T-cell (primary cell): ENCODE data around the gene TIMM44. TPM values are rescaled to one million over a fixed set of nuclear protein-coding genes. Genes with fewer than 3 reads are reported as not detected.
A peak's percentile ranks its signal among the peaks of the same experiment; 100 is the strongest.

Source experiments
- ATAC-seq, 4 experiments: fragments of 200-7000 bp in 3 of 4; fragments of 150-1000 bp in 1 of 4; cut with Tn5 transposase; replicated peaks in 1 of 4; 1 replicate in 3 of 4; 2 replicates in 1 of 4; pipeline ENCODE4 v1.10.0; 2021; ENCODE audit warnings: moderate library complexity in 3 of 4, mild to moderate bottlenecking in 2 of 4, moderate number of reproducible peaks in 1 of 4
- CTCF ChIA-PET, 2 donors: fragments of 300-600 bp; sonication (Branson Sonifier 250); formaldehyde crosslinking; loops; one replicate each; lab custom pipeline; 2022; ENCODE audit warnings: antibody characterized with exemption in 2 of 2; lab: Charles Lee
- POLR2A ChIA-PET, 2 donors: fragments of 300-600 bp; sonication (Branson Sonifier 250); formaldehyde crosslinking; loops; one replicate each; lab custom pipeline; 2022; ENCODE audit warnings: antibody characterized with exemption in 2 of 2; lab: Charles Lee
- DNase-seq, 35 experiments: peaks; one replicate each; pipeline versions ENCODE4 v3.0.0 to v3.0.0-alpha.2; 2013 to 2023
- H3K27ac ChIP-seq: one replicate; pipeline ENCODE4 v1.5.1; 2013; ENCODE audit warnings: low read length
- H3K27me3 ChIP-seq, 2 experiments: replicated peaks in 1 of 2; 1 replicate in 1 of 2; 2 replicates in 1 of 2; pipeline versions ENCODE4 v1.6.1 to v1.7.0; 2013; ENCODE audit warnings: low read length in 1 of 2, mixed read lengths in 1 of 2; ENCODE audit not compliant: control insufficient read depth in 2 of 2, insufficient read depth in 2 of 2; ENCODE audit errors: extremely low read depth in 1 of 2
- H3K36me3 ChIP-seq, 2 donors: 1 replicate in 1 of 2; 2 replicates in 1 of 2; pipeline versions ENCODE4 v1.6.1 to v1.7.0; 2013; ENCODE audit warnings: low read length in 1 of 2; ENCODE audit not compliant: control insufficient read depth in 2 of 2, insufficient read depth in 1 of 2; ENCODE audit errors: extremely low read depth in 1 of 2
- H3K4me1 ChIP-seq, 2 experiments: 1 replicate in 1 of 2; 2 replicates in 1 of 2; pipeline versions ENCODE4 v1.6.1 to v1.7.0; 2013; ENCODE audit warnings: low read length in 2 of 2, mixed read lengths in 1 of 2; ENCODE audit not compliant: insufficient read depth in 2 of 2, control insufficient read depth in 1 of 2; ENCODE audit errors: extremely low read depth in 1 of 2
- H3K4me3 ChIP-seq, 2 donors: 1 replicate in 1 of 2; 2 replicates in 1 of 2; pipeline versions ENCODE4 v1.5.1 to v1.7.0; 2013; ENCODE audit warnings: mild to moderate bottlenecking in 2 of 2, low read length in 1 of 2, moderate library complexity in 1 of 2; ENCODE audit not compliant: control insufficient read depth in 1 of 2; ENCODE audit errors: extremely low read depth in 1 of 2
- H3K9me3 ChIP-seq: 2 replicates; pipeline ENCODE4 v1.7.0; 2013
- H3K27ac Mint-ChIP-seq, 2 donors: one replicate each; pipeline ENCODE4 v1.8.0; 2020 to 2021; ENCODE audit warnings: mild to moderate bottlenecking in 2 of 2, mixed read lengths in 2 of 2
- H3K27me3 Mint-ChIP-seq, 2 donors: one replicate each; pipeline ENCODE4 v1.8.0; 2021 to 2022; ENCODE audit warnings: mixed read lengths in 2 of 2
- H3K36me3 Mint-ChIP-seq: one replicate; pipeline ENCODE4 v1.8.0; 2021; ENCODE audit warnings: mixed read lengths
- H3K4me1 Mint-ChIP-seq, 3 donors: one replicate each; pipeline ENCODE4 v1.8.0; 2020 to 2022; ENCODE audit warnings: mixed read lengths in 3 of 3, mild to moderate bottlenecking in 1 of 3
- H3K4me3 Mint-ChIP-seq, 3 donors: one replicate each; pipeline ENCODE4 v1.8.0; 2020 to 2022; ENCODE audit warnings: mild to moderate bottlenecking in 3 of 3, mixed read lengths in 3 of 3, moderate library complexity in 3 of 3
- H3K9me3 Mint-ChIP-seq, 3 donors: one replicate each; pipeline ENCODE4 v1.8.0; 2020 to 2022; ENCODE audit warnings: mixed read lengths in 3 of 3
- WGBS: methylation state at CpG from one replicate; pipeline ENCODE4 v1.1.5; 2013; ENCODE audit warnings: missing lambda C conversion rate; ENCODE audit not compliant: insufficient coverage; 5-methylcytosine and 5-hydroxymethylcytosine counted together
- total RNA-seq, 35 experiments: library from RNA in 6 of 35; stranded (reverse) in 6 of 35; fragments of 120-200 nt in 1 of 35; gene quantifications; one replicate each; pipeline versions ENCODE4 v1.2.1 to v1.2.4 and lab custom pipeline; 2013 to 2026

TIMM44 gene
- total RNA-seq, 5 donors from 2014 or later (not counting 1 experiment from before 2014, with no cell fraction given): 72.7 to 99.4 (median 90.3) TPM

DNA sequence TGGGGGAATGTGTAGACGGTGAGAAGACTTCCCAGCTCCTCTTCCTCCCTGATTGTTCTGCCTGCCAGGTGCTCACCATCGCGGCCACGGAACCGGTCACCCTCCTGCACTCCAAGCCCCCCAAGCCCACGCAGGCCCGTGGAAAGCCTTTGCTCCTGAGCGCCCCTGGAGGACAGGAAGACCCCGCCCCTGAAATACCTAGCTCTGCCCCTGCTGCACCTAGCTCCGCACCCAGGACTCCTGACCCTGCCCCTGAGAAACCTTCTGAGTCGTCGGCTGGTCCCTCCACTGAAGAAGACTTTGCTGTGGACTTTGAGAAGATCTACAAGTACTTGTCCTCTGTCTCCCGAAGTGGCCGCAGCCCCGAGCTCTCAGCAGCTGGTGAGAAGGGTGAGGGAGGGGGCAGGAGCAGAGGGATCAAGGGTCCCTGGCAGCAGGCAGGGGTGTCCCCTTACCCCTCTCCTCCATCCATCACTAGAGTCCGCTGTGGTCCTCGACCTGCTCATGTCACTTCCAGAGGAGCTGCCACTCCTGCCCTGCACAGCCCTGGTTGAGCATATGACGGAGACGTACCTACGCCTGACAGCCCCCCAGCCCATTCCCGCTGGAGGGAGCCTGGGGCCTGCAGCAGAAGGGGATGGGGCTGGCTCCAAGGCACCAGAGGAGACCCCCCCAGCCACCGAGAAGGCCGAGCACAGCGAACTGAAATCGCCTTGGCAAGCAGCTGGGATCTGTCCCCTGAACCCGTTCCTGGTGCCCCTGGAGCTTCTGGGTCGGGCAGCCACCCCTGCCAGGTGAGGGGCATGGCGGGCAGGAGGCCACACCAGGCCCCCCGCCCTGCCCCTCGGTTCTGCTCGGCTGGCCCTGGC is 21.3 kb downstream of the TIMM44 start:
- Histone ChIP-seq H3K27me3 (peaks cover 3 to 26% of the 10 kb centered on the region in 2 experiments), H3K36me3 (peaks cover 6 to 13% of the 10 kb centered on the region in 2 donors), H3K4me1 (peaks cover 14 to 61% of the 10 kb centered on the region in 2 experiments), H3K27ac (no peak overlapping the region), H3K9me3 (no peaks in the 10 kb centered on the region), H3K4me3 (no peak overlapping the region)
- no peaks in the 10 kb centered on the region for H3K9me3 Mint-ChIP-seq
- H3K36me3 Mint-ChIP-seq: no peaks in the 10 kb centered on the region
- POLR2A ChIA-PET: interaction anchor here in 1 of 2 donors (1.8 kb wide), 1 partner anchor 22 kb away, joined by 4 read pairs; the partner anchor contains the start of gene TIMM44
- CTCF ChIA-PET: interaction anchor here in 1 of 2 donors (3.3 to 3.6 kb wide), 2 partner anchors 19 to 53 kb away, joined by 28 to 32 read pairs; partner anchors contain the start of gene MAP2K7
- DNase-seq (no peak), ATAC-seq (no peak)
- WGBS: 88% methylated on average over 18 of the region's 31 CpGs
- H3K27ac Mint-ChIP-seq: peak overlapping the region in 1 of 2 donors; percentile 44
- H3K4me3 Mint-ChIP-seq: peak overlapping the region in 2 of 3 donors; percentile 14 to 39
- H3K4me1 Mint-ChIP-seq: peaks cover 29 to 48% (median 30%) of the 10 kb centered on the region in 3 donors
- peaks cover 4 to 15% of the 10 kb centered on the region in 2 donors for H3K27me3 Mint-ChIP-seq

- DNase-seq: no peak
- no peaks in the 10 kb centered on the region for H3K9me3 Mint-ChIP-seq
- Histone ChIP-seq H3K4me1 (peaks cover 17 to 64% of the 10 kb centered on the region in 2 experiments), H3K36me3 (peaks cover 6 to 13% of the 10 kb centered on the region in 2 donors), H3K27ac (peak overlapping the region; percentile 72), H3K27me3 (peaks cover 3 to 30% of the 10 kb centered on the region in 2 experiments), H3K4me3 (peak overlapping the region; percentile 55 to 57), H3K9me3 (no peaks in the 10 kb centered on the region)
- 62% methylated on average over 15 of the region's 17 CpGs for WGBS
- no peaks in the 10 kb centered on the region for H3K36me3 Mint-ChIP-seq
- ChIA-PET CTCF (interaction anchor here (0.6 to 3.6 kb wide), 7 partner anchors 8 to 353 kb away, joined by 3 to 33 read pairs (median 11); partner anchors contain the start of genes MAP2K7 (in 1 of the 2) and TIMM44 (in 1 of the 2)), POLR2A (interaction anchor here in 1 of 2 donors (0.6 to 2.2 kb wide), 5 partner anchors 9 to 1149 kb away, joined by 3 to 9 read pairs (median 5); partner anchors contain the start of genes MAP2K7, TIMM44 and VAV1)
- peak overlapping the region; percentile 91 to 94 for H3K27ac Mint-ChIP-seq
- H3K4me3 Mint-ChIP-seq: peak overlapping the region; percentile 86 to 94 (median 88)
- no peak for ATAC-seq
- H3K27me3 Mint-ChIP-seq: peaks cover 4 to 19% of the 10 kb centered on the region in 2 donors
- peaks cover 29 to 50% (median 32%) of the 10 kb centered on the region in 3 donors for H3K4me1 Mint-ChIP-seq
Observed at GRCh38 chr19:7921302-7921966, 22.0 kb downstream of the TIMM44 start.

- H3K4me1 ChIP-seq: peaks cover 17 to 67% of the 10 kb centered on the region in 2 experiments
- CTCF ChIA-PET: interaction anchor here (0.6 to 3.6 kb wide), 16 partner anchors 9 to 1919 kb away, joined by 3 to 33 read pairs (median 4); partner anchors contain the start of genes MAP2K7 (in 1 of the 2), MCOLN1 (in 1 of the 2) and TIMM44 (in 1 of the 2)
Observed at GRCh38 chr19:7920519-7921301, 22.8 kb downstream of the TIMM44 start.

GRCh38 chr19:7919610-7920518 is 23.6 kb downstream of the TIMM44 start, which contains the start of gene SNAPC2:
TSS of gene SNAPC2 (plus strand) at chr19:7920338. CDS start at chr19:7920367, 29 bp downstream.
- 9% methylated on average over 59 of the region's 62 CpGs for WGBS
- peak within 1 kb of the TSS; percentile 86 to 94 (median 88) for H3K4me3 Mint-ChIP-seq
- H3K4me1 Mint-ChIP-seq: peaks cover 29 to 53% (median 35%) of the 10 kb centered on the region in 3 donors
- ChIA-PET CTCF (interaction anchor here in 1 of 2 donors (0.6 to 3.6 kb wide), 13 partner anchors 8 to 1918 kb away, joined by 3 to 33 read pairs (median 5); partner anchors contain the start of genes MAP2K7, MCOLN1 and TIMM44), POLR2A (interaction anchor here in 1 of 2 donors (0.6 to 2.2 kb wide), 9 partner anchors 8 to 290 kb away, joined by 3 to 9 read pairs (median 5); partner anchors contain the start of genes MAP2K7, PET100, TIMM44 and XAB2)
- DNase-seq: peak; percentile 91 to 98 (median 96)
- peaks cover 6 to 13% of the 10 kb centered on the region in 2 donors for H3K36me3 ChIP-seq
- peaks cover 3 to 45% of the 10 kb centered on the region in 2 experiments for H3K27me3 ChIP-seq
- no peaks in the 10 kb centered on the region for H3K9me3 Mint-ChIP-seq
- peaks cover 17 to 68% of the 10 kb centered on the region in 2 experiments for H3K4me1 ChIP-seq
- H3K27ac ChIP-seq: peak within 1 kb of the TSS; percentile 72
- no peaks in the 10 kb centered on the region for H3K36me3 Mint-ChIP-seq
- peak within 1 kb of the TSS; percentile 57 for H3K4me3 ChIP-seq
- H3K9me3 ChIP-seq: no peaks in the 10 kb centered on the region
- peak; percentile 69 to 71 (median 70) for ATAC-seq
- H3K27ac Mint-ChIP-seq: peak within 1 kb of the TSS; percentile 91 to 94
- H3K27me3 Mint-ChIP-seq: peaks cover 10 to 31% of the 10 kb centered on the region in 2 donors

More at GRCh38 chr19:7920519-7921301, 22.8 kb downstream of the TIMM44 start:
- peak overlapping the region; percentile 72 for H3K27ac ChIP-seq
- H3K36me3 Mint-ChIP-seq: no peaks in the 10 kb centered on the region
- H3K27me3 ChIP-seq: peaks cover 3 to 37% of the 10 kb centered on the region in 2 experiments
- peak overlapping the region; percentile 86 to 94 (median 88) for H3K4me3 Mint-ChIP-seq
- no peaks in the 10 kb centered on the region for H3K9me3 ChIP-seq
- H3K9me3 Mint-ChIP-seq: no peaks in the 10 kb centered on the region
- DNase-seq (peak; percentile 93 to 100 (median 100)), ATAC-seq (peak; percentile 67 to 79 (median 70))
- peaks cover 29 to 51% (median 33%) of the 10 kb centered on the region in 3 donors for H3K4me1 Mint-ChIP-seq
- POLR2A ChIA-PET: interaction anchor here in 1 of 2 donors (0.6 to 2.2 kb wide), 9 partner anchors 9 to 1148 kb away, joined by 3 to 9 read pairs (median 5); partner anchors contain the start of genes MAP2K7, PET100, TIMM44 and VAV1
- H3K4me3 ChIP-seq: peak overlapping the region; percentile 57
- peaks cover 6 to 13% of the 10 kb centered on the region in 2 donors for H3K36me3 ChIP-seq
- H3K27me3 Mint-ChIP-seq: peaks cover 6 to 24% of the 10 kb centered on the region in 2 donors
- under 1% methylated on average over 38 of the region's 62 CpGs for WGBS
- peak overlapping the region; percentile 91 to 94 for H3K27ac Mint-ChIP-seq
